ENCODE measurements around the gene TMEM72. TPM values are rescaled to one million over a fixed set of nuclear protein-coding genes. Genes with fewer than 3 reads are reported as not detected.

Gene TMEM72
- total and polyA plus RNA-seq, 4 donors, result 0.02 to 0.33 TPM; not detected in 2

DNA sequence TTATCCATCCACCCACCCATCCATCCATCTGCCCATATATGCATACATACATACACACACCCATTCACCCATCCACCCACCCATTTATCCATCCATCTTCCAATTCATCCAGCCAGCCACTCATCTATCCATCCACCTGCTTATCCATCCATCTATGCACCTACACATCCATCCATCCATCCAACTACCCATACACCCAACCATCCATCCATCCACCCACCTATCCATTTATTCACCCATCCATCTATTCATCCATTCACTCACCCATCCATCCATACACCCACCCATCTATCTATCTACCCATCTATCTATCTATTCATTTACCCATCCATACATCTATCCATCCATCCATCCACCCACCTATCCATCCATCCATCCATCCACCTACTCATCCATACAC lies 17.3 kb downstream of the TMEM72 start:
- H3K4me1 ChIP-seq (ENCODE audit: control insufficient read depth in 4 of 4, insufficient read depth in 4 of 4, low read length in 3 of 4), result peaks cover 0 to 5% (median 3%) of the 10 kb centered on the region in 4 donors
- no peak overlapping the region for H3K27ac ChIP-seq (ENCODE audit: low read depth in 1 of 2, low read length in 2 of 2)
- TF ChIP-seq, protein P1, sequence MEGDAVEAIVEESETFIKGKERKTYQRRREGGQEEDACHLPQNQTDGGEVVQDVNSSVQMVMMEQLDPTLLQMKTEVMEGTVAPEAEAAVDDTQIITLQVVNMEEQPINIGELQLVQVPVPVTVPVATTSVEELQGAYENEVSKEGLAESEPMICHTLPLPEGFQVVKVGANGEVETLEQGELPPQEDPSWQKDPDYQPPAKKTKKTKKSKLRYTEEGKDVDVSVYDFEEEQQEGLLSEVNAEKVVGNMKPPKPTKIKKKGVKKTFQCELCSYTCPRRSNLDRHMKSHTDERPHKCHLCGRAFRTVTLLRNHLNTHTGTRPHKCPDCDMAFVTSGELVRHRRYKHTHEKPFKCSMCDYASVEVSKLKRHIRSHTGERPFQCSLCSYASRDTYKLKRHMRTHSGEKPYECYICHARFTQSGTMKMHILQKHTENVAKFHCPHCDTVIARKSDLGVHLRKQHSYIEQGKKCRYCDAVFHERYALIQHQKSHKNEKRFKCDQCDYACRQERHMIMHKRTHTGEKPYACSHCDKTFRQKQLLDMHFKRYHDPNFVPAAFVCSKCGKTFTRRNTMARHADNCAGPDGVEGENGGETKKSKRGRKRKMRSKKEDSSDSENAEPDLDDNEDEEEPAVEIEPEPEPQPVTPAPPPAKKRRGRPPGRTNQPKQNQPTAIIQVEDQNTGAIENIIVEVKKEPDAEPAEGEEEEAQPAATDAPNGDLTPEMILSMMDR (IDR thresholded peaks at IDR 0.05; ENCODE audit: low read depth, low read length, missing input control), result no peak
- TF ChIP-seq TAF1 (conservative IDR thresholded peaks at IDR 0.05), result no peak
- no peak for TF ChIP-seq FOXA1 (IDR thresholded peaks at IDR 0.05)
- TF ChIP-seq FOXA2 (IDR thresholded peaks at IDR 0.05), result no peak
- no peak for TF ChIP-seq HNF4A (conservative IDR thresholded peaks at IDR 0.05)
- no peak for TF ChIP-seq EGR1 (IDR thresholded peaks at IDR 0.05; ENCODE audit: low read depth in 2 of 2)
- TF ChIP-seq HNF4G (IDR thresholded peaks at IDR 0.05), result no peak
- no peak for TF ChIP-seq NR2F2 (IDR thresholded peaks at IDR 0.05)
- TF ChIP-seq, protein P2, sequence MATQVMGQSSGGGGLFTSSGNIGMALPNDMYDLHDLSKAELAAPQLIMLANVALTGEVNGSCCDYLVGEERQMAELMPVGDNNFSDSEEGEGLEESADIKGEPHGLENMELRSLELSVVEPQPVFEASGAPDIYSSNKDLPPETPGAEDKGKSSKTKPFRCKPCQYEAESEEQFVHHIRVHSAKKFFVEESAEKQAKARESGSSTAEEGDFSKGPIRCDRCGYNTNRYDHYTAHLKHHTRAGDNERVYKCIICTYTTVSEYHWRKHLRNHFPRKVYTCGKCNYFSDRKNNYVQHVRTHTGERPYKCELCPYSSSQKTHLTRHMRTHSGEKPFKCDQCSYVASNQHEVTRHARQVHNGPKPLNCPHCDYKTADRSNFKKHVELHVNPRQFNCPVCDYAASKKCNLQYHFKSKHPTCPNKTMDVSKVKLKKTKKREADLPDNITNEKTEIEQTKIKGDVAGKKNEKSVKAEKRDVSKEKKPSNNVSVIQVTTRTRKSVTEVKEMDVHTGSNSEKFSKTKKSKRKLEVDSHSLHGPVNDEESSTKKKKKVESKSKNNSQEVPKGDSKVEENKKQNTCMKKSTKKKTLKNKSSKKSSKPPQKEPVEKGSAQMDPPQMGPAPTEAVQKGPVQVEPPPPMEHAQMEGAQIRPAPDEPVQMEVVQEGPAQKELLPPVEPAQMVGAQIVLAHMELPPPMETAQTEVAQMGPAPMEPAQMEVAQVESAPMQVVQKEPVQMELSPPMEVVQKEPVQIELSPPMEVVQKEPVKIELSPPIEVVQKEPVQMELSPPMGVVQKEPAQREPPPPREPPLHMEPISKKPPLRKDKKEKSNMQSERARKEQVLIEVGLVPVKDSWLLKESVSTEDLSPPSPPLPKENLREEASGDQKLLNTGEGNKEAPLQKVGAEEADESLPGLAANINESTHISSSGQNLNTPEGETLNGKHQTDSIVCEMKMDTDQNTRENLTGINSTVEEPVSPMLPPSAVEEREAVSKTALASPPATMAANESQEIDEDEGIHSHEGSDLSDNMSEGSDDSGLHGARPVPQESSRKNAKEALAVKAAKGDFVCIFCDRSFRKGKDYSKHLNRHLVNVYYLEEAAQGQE (IDR thresholded peaks at IDR 0.05), result no peak
- no peak for TF ChIP-seq JUND (IDR thresholded peaks at IDR 0.05)
- TF ChIP-seq, protein P3, sequence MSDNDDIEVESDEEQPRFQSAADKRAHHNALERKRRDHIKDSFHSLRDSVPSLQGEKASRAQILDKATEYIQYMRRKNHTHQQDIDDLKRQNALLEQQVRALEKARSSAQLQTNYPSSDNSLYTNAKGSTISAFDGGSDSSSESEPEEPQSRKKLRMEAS (IDR thresholded peaks at IDR 0.05), result no peak
- TF ChIP-seq, protein P4, sequence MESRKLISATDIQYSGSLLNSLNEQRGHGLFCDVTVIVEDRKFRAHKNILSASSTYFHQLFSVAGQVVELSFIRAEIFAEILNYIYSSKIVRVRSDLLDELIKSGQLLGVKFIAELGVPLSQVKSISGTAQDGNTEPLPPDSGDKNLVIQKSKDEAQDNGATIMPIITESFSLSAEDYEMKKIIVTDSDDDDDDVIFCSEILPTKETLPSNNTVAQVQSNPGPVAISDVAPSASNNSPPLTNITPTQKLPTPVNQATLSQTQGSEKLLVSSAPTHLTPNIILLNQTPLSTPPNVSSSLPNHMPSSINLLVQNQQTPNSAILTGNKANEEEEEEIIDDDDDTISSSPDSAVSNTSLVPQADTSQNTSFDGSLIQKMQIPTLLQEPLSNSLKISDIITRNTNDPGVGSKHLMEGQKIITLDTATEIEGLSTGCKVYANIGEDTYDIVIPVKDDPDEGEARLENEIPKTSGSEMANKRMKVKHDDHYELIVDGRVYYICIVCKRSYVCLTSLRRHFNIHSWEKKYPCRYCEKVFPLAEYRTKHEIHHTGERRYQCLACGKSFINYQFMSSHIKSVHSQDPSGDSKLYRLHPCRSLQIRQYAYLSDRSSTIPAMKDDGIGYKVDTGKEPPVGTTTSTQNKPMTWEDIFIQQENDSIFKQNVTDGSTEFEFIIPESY (IDR thresholded peaks at IDR 0.05), result no peak
- TF ChIP-seq, protein P5, sequence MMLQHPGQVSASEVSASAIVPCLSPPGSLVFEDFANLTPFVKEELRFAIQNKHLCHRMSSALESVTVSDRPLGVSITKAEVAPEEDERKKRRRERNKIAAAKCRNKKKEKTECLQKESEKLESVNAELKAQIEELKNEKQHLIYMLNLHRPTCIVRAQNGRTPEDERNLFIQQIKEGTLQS (IDR thresholded peaks at IDR 0.05), result no peak
- TF ChIP-seq RXRA (IDR thresholded peaks at IDR 0.05), result no peak
- no peak for TF ChIP-seq YY1 (IDR thresholded peaks at IDR 0.05)
- no peak for TF ChIP-seq RAD21 (IDR thresholded peaks at IDR 0.05)
- H3K9me3 ChIP-seq (ENCODE audit: control insufficient read depth in 4 of 4, low read length in 3 of 4), result no peaks in the 10 kb centered on the region
- no peak overlapping the region for H3K4me3 ChIP-seq (ENCODE audit: low read depth in 1 of 3, low read length in 3 of 3)
- DNase-seq (ENCODE audit: low spot score), result no peak
- no peaks in the 10 kb centered on the region for H3K27me3 ChIP-seq (ENCODE audit: control insufficient read depth in 4 of 4, insufficient read depth in 4 of 4, low read length in 3 of 4)
- no peaks in the 10 kb centered on the region for H3K36me3 ChIP-seq (ENCODE audit: control insufficient read depth in 4 of 4, insufficient read depth in 3 of 4, low read depth in 1 of 4, low read length in 3 of 4)
- H3K9ac ChIP-seq (ENCODE audit: low read depth in 1 of 2, low read length in 2 of 2), result no peak overlapping the region
